ENCODE data around the gene CLCA1. TPM values are rescaled to one million over a fixed set of nuclear protein-coding genes. Genes with fewer than 3 reads are reported as not detected.

The CLCA1 gene, protein sequence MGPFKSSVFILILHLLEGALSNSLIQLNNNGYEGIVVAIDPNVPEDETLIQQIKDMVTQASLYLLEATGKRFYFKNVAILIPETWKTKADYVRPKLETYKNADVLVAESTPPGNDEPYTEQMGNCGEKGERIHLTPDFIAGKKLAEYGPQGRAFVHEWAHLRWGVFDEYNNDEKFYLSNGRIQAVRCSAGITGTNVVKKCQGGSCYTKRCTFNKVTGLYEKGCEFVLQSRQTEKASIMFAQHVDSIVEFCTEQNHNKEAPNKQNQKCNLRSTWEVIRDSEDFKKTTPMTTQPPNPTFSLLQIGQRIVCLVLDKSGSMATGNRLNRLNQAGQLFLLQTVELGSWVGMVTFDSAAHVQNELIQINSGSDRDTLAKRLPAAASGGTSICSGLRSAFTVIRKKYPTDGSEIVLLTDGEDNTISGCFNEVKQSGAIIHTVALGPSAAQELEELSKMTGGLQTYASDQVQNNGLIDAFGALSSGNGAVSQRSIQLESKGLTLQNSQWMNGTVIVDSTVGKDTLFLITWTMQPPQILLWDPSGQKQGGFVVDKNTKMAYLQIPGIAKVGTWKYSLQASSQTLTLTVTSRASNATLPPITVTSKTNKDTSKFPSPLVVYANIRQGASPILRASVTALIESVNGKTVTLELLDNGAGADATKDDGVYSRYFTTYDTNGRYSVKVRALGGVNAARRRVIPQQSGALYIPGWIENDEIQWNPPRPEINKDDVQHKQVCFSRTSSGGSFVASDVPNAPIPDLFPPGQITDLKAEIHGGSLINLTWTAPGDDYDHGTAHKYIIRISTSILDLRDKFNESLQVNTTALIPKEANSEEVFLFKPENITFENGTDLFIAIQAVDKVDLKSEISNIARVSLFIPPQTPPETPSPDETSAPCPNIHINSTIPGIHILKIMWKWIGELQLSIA
- polyA plus RNA-seq (2012; ENCODE audit: insufficient read depth, insufficient read length, low read depth), result not detected

DNA sequence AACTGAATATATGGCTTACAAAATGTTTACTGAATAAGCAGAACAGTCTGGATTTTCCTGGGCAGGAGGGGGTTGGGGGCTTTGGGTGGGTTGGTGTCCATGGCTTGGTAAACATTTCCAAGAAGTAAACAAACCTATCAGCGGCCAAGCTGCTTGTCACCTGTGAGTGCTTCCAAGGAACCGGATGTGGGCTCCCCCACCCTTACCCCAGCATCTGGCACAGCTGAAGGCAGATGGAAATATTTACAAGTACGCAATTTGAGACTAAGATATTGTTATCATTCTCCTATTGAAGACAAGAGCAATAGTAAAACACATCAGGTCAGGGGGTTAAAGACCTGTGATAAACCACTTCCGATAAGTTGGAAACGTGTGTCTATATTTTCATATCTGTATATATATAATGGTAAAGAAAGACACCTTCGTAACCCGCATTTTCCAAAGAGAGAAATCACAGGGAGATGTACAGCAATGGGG, at the start of gene CLCA1:
TSS of gene CLCA1 (plus strand) at position 427 of the 477 bp plus-strand sequence. CDS start at position 472, 45 bp downstream.
- H3K36me3 ChIP-seq, result no peaks in the 10 kb centered on the region
- no peaks in the 10 kb centered on the region for H3K4me1 ChIP-seq
- no peak for DNase-seq
- H3K4me3 ChIP-seq (ENCODE audit: low read depth, low read length), result no peak within 1 kb of the TSS
- TF ChIP-seq, protein P1, sequence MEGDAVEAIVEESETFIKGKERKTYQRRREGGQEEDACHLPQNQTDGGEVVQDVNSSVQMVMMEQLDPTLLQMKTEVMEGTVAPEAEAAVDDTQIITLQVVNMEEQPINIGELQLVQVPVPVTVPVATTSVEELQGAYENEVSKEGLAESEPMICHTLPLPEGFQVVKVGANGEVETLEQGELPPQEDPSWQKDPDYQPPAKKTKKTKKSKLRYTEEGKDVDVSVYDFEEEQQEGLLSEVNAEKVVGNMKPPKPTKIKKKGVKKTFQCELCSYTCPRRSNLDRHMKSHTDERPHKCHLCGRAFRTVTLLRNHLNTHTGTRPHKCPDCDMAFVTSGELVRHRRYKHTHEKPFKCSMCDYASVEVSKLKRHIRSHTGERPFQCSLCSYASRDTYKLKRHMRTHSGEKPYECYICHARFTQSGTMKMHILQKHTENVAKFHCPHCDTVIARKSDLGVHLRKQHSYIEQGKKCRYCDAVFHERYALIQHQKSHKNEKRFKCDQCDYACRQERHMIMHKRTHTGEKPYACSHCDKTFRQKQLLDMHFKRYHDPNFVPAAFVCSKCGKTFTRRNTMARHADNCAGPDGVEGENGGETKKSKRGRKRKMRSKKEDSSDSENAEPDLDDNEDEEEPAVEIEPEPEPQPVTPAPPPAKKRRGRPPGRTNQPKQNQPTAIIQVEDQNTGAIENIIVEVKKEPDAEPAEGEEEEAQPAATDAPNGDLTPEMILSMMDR (IDR thresholded peaks at IDR 0.05; ENCODE audit: low read depth, low read length), result no peak
- 0 out of 2 replicates have a peak, but pooled peaks cover 5% of the 10 kb centered on the region for H3K27me3 ChIP-seq
- H3K9me3 ChIP-seq, result no peaks in the 10 kb centered on the region

DNA sequence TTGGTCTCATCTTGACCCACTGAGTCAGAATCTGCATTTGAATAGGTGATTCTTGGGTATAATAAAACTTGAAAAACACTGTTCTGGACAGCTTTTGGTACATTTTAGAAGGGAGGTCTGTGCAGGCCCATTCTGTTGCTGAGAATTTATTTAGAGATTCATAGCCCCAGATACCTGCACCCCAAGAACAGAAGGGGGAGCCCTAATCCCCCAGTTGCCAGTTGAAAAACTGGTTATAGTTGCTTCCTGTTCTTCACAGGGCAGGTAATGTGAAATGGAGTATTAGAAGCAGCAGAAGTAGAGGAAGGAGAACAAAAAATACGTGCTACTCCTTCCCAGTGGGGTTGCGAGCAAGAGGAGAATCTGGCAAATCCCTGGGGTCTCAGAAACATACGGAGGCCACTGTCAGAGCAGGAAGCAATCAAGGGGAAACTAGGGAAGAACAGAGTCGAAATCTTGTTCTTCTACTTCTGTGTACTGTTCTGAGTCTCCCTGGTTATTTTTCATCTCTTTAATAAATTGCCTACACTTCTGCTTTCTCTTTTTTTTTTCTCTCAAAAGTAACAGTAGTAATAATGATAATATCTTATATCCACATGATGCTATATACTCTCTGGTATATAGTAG, 49.3 kb upstream of the CLCA1 start:
- Histone ChIP-seq H3K4me1 (no peaks in the 10 kb centered on the region), H3K9me3 (no peaks in the 10 kb centered on the region), H3K36me3 (no peaks in the 10 kb centered on the region), H3K4me3 (ENCODE audit: low read depth, low read length) (no peak overlapping the region), H3K27me3 (no peaks in the 10 kb centered on the region)
- TF ChIP-seq, protein P1 (IDR thresholded peaks at IDR 0.05; ENCODE audit: low read depth, low read length), result no peak
- DNase-seq, result no peak

DNA sequence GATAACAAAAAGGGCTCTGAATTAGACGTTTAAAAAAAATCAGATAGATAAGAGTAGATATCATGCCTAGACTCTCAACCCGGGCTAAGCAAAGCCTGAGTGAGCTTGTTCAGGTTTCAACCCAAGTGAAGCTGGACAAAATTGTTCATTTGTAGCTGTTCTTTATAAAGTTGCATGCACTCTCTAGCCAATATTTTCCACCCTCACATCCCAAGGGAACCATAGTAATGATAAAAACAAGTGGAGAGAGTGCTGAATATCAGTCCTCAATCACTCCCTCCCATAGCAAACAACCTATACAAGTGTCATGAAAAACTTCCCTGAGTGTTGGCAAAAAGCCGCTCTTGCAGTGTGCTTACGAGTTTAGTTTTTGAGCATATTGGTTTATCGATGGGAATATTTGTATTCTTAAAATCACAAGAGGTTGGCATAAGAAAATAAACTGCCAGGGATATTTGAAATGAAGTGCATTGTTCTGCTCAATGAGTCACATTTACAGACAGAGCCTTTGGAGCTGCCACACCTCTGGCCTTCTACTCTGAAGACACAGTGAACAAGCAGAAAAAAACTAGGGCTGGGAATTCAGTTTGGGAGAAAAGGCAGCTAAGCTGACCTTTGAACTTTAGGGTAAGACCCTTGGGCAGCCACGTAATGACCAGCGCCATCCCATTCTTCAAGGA, 47.0 kb upstream of the CLCA1 start:
- Histone ChIP-seq H3K4me3 (ENCODE audit: low read depth, low read length) (no peak overlapping the region), H3K9me3 (no peaks in the 10 kb centered on the region), H3K4me1 (no peaks in the 10 kb centered on the region), H3K27me3 (no peaks in the 10 kb centered on the region), H3K36me3 (no peaks in the 10 kb centered on the region)
- DNase-seq, result no peak
- TF ChIP-seq, protein P1 (IDR thresholded peaks at IDR 0.05; ENCODE audit: low read depth, low read length), result no peak

- no peaks in the 10 kb centered on the region for H3K36me3 ChIP-seq
- H3K4me1 ChIP-seq, result no peaks in the 10 kb centered on the region
- H3K27me3 ChIP-seq, result no peaks in the 10 kb centered on the region
- H3K4me3 ChIP-seq (ENCODE audit: low read depth, low read length), result no peak overlapping the region
- no peak for DNase-seq
- TF ChIP-seq, protein P1 (IDR thresholded peaks at IDR 0.05; ENCODE audit: low read depth, low read length), result no peak
- no peaks in the 10 kb centered on the region for H3K9me3 ChIP-seq
Measured at GRCh38 chr1:86423473-86423872, 45.3 kb upstream of the CLCA1 start.

- H3K27me3 ChIP-seq, result no peaks in the 10 kb centered on the region
- H3K36me3 ChIP-seq, result no peaks in the 10 kb centered on the region
- TF ChIP-seq, protein P1 (IDR thresholded peaks at IDR 0.05; ENCODE audit: low read depth, low read length), result no peak
- H3K4me3 ChIP-seq (ENCODE audit: low read depth, low read length), result no peak within 1 kb of the TSS
- no peaks in the 10 kb centered on the region for H3K4me1 ChIP-seq
- H3K9me3 ChIP-seq, result no peaks in the 10 kb centered on the region
- no peak for DNase-seq
Measured at GRCh38 chr1:86423873-86424272, 44.9 kb upstream of the CLCA1 start, which contains the start of gene CLCA2. CLCA2 (plus strand) TSS chr1:86424171; CDS start chr1:86424248, 77 bp downstream.

Measured in BE2C (cell line).